Measurements from ENCODE around the gene ANKRD17. TPM values are rescaled to one million over a fixed set of nuclear protein-coding genes. Genes with fewer than 3 reads are reported as not detected.

ANKRD17 gene
- total and polyA plus RNA-seq, 9 of the 15 experiments (the other 6 are each of a cell fraction or from before 2014, with no cell fraction given), result 25.5 to 86.9 (median 52.2) TPM

GRCh38 chr4:73131281-73131680 is 127.3 kb downstream of the ANKRD17 start (continued):
- TF ChIP-seq, protein P1, sequence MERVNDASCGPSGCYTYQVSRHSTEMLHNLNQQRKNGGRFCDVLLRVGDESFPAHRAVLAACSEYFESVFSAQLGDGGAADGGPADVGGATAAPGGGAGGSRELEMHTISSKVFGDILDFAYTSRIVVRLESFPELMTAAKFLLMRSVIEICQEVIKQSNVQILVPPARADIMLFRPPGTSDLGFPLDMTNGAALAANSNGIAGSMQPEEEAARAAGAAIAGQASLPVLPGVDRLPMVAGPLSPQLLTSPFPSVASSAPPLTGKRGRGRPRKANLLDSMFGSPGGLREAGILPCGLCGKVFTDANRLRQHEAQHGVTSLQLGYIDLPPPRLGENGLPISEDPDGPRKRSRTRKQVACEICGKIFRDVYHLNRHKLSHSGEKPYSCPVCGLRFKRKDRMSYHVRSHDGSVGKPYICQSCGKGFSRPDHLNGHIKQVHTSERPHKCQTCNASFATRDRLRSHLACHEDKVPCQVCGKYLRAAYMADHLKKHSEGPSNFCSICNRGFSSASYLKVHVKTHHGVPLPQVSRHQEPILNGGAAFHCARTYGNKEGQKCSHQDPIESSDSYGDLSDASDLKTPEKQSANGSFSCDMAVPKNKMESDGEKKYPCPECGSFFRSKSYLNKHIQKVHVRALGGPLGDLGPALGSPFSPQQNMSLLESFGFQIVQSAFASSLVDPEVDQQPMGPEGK (CRISPR knock-in tag; IDR thresholded peaks at IDR 0.05; ENCODE audit: borderline replicate concordance), result no peak

GRCh38 chr4:73129319-73129718 is 129.3 kb downstream of the ANKRD17 start:
- TF ChIP-seq NR3C1 (CRISPR knock-in tag; IDR thresholded peaks at IDR 0.05), result no peak
- TF ChIP-seq ZNF121 (CRISPR knock-in tag; conservative IDR thresholded peaks at IDR 0.05), result peak; percentile 86
- no peak for TF ChIP-seq PHF8 (IDR thresholded peaks at IDR 0.05; ENCODE audit: borderline replicate concordance, low read length)
- no peak for TF ChIP-seq HMG20B (CRISPR knock-in tag; IDR thresholded peaks at IDR 0.05)
- no peak for TF ChIP-seq BRD9 (IDR thresholded peaks at IDR 0.05; ENCODE audit: low read depth, partially characterized antibody)
- Histone ChIP-seq H2AFZ (ENCODE audit: low read depth, low read length) (no peak overlapping the region), H3K4me3 (no peak overlapping the region), H3K4me1 (replicated peaks in 1 of 2; ENCODE audit: control insufficient read depth in 2 of 2, insufficient read depth in 2 of 2, low read length in 2 of 2) (no peaks in the 10 kb centered on the region), H4K20me1 (replicated peaks; ENCODE audit: control insufficient read depth, insufficient read depth, low read length) (no peaks in the 10 kb centered on the region), H3K36me3 (ENCODE audit: control insufficient read depth, insufficient read depth, low read length) (peaks cover 83% of the 10 kb centered on the region), H3K79me2 (ENCODE audit: control insufficient read depth, insufficient read depth, low read length) (peaks cover 17% of the 10 kb centered on the region; the same call in 2 of the 3 replicates), H3K9me3 (replicated peaks; ENCODE audit: control insufficient read depth, insufficient read depth, low read depth, low read length) (no peaks in the 10 kb centered on the region), H3K4me2 (ENCODE audit: insufficient read depth, low read length) (no peak overlapping the region), H3K9me1 (ENCODE audit: control insufficient read depth, insufficient read depth, low read length) (no peaks in the 10 kb centered on the region), H3K27me3 (ENCODE audit: control insufficient read depth in 2 of 2, insufficient read depth in 2 of 2, low read length in 2 of 2) (no peaks in the 10 kb centered on the region), H3K9ac (ENCODE audit: insufficient read depth in 1 of 2, low read depth in 2 of 2, low read length in 2 of 2) (no peak overlapping the region), H3K27ac (ENCODE audit: extremely low read depth, low read depth, low read length) (no peak overlapping the region)
- in situ Hi-C loops (cut with MboI), result no loop called here
- intact Hi-C loops (cut with micrococcal nuclease), result loop anchor here (5.0 kb wide), 1 partner anchor 128 kb away; the partner anchor contains the start of gene ANKRD17
- ATAC-seq, result no peak
- POLR2A ChIA-PET, result interaction anchor here (1.2 to 1.5 kb wide), 2 partner anchors 9 to 15 kb away, joined by 3 read pairs; no protein-coding TSS in a partner anchor
- no peak for DNase-seq (ENCODE audit: extremely low read depth in 1 of 4, low spot score in 3 of 4)
- FAIRE-seq, result no peak
- no TSS peak for BruUV-seq (replicated peaks)
- CTCF ChIA-PET (ENCODE audit: low intra/inter-chr PET ratio), result no interaction called here
- WGBS (ENCODE audit: insufficient coverage, low coverage, missing lambda C conversion rate), result 90% methylated on average over 1 of the region's 1 CpG
